HUES6 (cell line): ENCODE results near the gene DRD2.
A peak's percentile ranks its signal among the peaks of the same experiment; 100 is the strongest.

Source experiments
- H3K27ac ChIP-seq: 2 replicates; pipeline ENCODE4 v1.7.0; 2013; ENCODE audit warnings: low read depth, mild to moderate bottlenecking, low read length, inconsistent platforms
- H3K27me3 ChIP-seq: 2 replicates; pipeline ENCODE4 v1.6.1; 2013; ENCODE audit warnings: low read length; ENCODE audit not compliant: control insufficient read depth, insufficient read depth
- H3K36me3 ChIP-seq: 2 replicates; pipeline ENCODE4 v1.6.1; 2013; ENCODE audit warnings: low read length; ENCODE audit not compliant: control insufficient read depth, insufficient read depth
- H3K4me1 ChIP-seq: 2 replicates; pipeline ENCODE4 v1.6.1; 2013; ENCODE audit warnings: low read length; ENCODE audit not compliant: control insufficient read depth, insufficient read depth
- H3K4me3 ChIP-seq: 2 replicates; pipeline ENCODE4 v1.5.1; 2013; ENCODE audit warnings: low read depth, low read length
- H3K9ac ChIP-seq: one replicate; pipeline ENCODE4 v1.6.1; 2013; ENCODE audit warnings: mild to moderate bottlenecking, low read length
- H3K9me3 ChIP-seq: 2 replicates; pipeline ENCODE4 v1.6.1; 2013; ENCODE audit warnings: low read depth, low read length; ENCODE audit not compliant: control insufficient read depth, insufficient read depth

DRD2 gene

GRCh38 chr11:113387605-113388211, 87.5 kb downstream of the DRD2 start, which contains the start of gene ANKK1:
TSS of gene ANKK1 (plus strand) at chr11:113387779. CDS start at chr11:113387885, 106 bp downstream.
- Histone ChIP-seq H3K36me3 (no peaks in the 10 kb centered on the region), H3K9me3 (no peaks in the 10 kb centered on the region), H3K4me1 (peaks cover 30% of the 10 kb centered on the region), H3K9ac (peak within 1 kb of the TSS; percentile 61), H3K4me3 (peak within 1 kb of the TSS; percentile 57), H3K27ac (no peak within 1 kb of the TSS), H3K27me3 (peaks cover 16% of the 10 kb centered on the region)

- Histone ChIP-seq H3K9ac (no peak overlapping the region), H3K36me3 (no peaks in the 10 kb centered on the region), H3K4me3 (no peak overlapping the region)
These were observed 88.3 kb downstream of the DRD2 start for GRCh38 chr11:113386866-113387265.

GRCh38 chr11:113385749-113386148, 89.4 kb downstream of the DRD2 start:
- H3K9ac ChIP-seq = no peak overlapping the region
- H3K9me3 ChIP-seq = no peaks in the 10 kb centered on the region
- no peak overlapping the region for H3K4me3 ChIP-seq
- H3K27ac ChIP-seq = no peak overlapping the region
- H3K27me3 ChIP-seq = peaks cover 16% of the 10 kb centered on the region
- H3K4me1 ChIP-seq = peaks cover 30% of the 10 kb centered on the region
- no peaks in the 10 kb centered on the region for H3K36me3 ChIP-seq

More at GRCh38 chr11:113386866-113387265, 88.3 kb downstream of the DRD2 start:
- Histone ChIP-seq H3K27ac (no peak overlapping the region), H3K27me3 (peaks cover 16% of the 10 kb centered on the region), H3K9me3 (no peaks in the 10 kb centered on the region), H3K4me1 (peaks cover 30% of the 10 kb centered on the region)

GRCh38 chr11:113384551-113384950, 90.6 kb downstream of the DRD2 start:
- no peaks in the 10 kb centered on the region for H3K9me3 ChIP-seq
- no peaks in the 10 kb centered on the region for H3K36me3 ChIP-seq
- H3K27me3 ChIP-seq = peaks cover 16% of the 10 kb centered on the region
- no peak overlapping the region for H3K27ac ChIP-seq
- H3K9ac ChIP-seq = no peak overlapping the region
- peaks cover 26% of the 10 kb centered on the region for H3K4me1 ChIP-seq
- H3K4me3 ChIP-seq = no peak overlapping the region

GRCh38 chr11:113382121-113382520, 93.1 kb downstream of the DRD2 start:
- Histone ChIP-seq H3K27me3 (peaks cover 8% of the 10 kb centered on the region), H3K9me3 (no peaks in the 10 kb centered on the region)

GRCh38 chr11:113378692-113379091, 96.5 kb downstream of the DRD2 start:
- Histone ChIP-seq H3K27ac (no peak overlapping the region), H3K9ac (no peak overlapping the region), H3K9me3 (no peaks in the 10 kb centered on the region), H3K27me3 (no peaks in the 10 kb centered on the region), H3K36me3 (no peaks in the 10 kb centered on the region), H3K4me1 (peaks cover 16% of the 10 kb centered on the region), H3K4me3 (no peak overlapping the region)

More at GRCh38 chr11:113382121-113382520, 93.1 kb downstream of the DRD2 start:
- Histone ChIP-seq H3K4me1 (peaks cover 20% of the 10 kb centered on the region), H3K27ac (no peak overlapping the region), H3K4me3 (no peak overlapping the region), H3K9ac (no peak overlapping the region), H3K36me3 (no peaks in the 10 kb centered on the region)

GRCh38 chr11:113377681-113378412, 97.4 kb downstream of the DRD2 start:
- no peaks in the 10 kb centered on the region for H3K27me3 ChIP-seq
- no peak overlapping the region for H3K27ac ChIP-seq
- H3K4me3 ChIP-seq = no peak overlapping the region
- no peaks in the 10 kb centered on the region for H3K9me3 ChIP-seq
- no peak overlapping the region for H3K9ac ChIP-seq
- no peaks in the 10 kb centered on the region for H3K36me3 ChIP-seq
- H3K4me1 ChIP-seq = peaks cover 16% of the 10 kb centered on the region

GRCh38 chr11:113376156-113376555, 99.0 kb downstream of the DRD2 start:
- no peaks in the 10 kb centered on the region for H3K27me3 ChIP-seq
- no peaks in the 10 kb centered on the region for H3K36me3 ChIP-seq

GRCh38 chr11:113375402-113375801, 99.8 kb downstream of the DRD2 start:
- Histone ChIP-seq H3K4me3 (no peak overlapping the region), H3K4me1 (peaks cover 18% of the 10 kb centered on the region), H3K27me3 (no peaks in the 10 kb centered on the region), H3K36me3 (no peaks in the 10 kb centered on the region), H3K9me3 (no peaks in the 10 kb centered on the region), H3K27ac (no peak overlapping the region), H3K9ac (no peak overlapping the region)

More at GRCh38 chr11:113376156-113376555, 99.0 kb downstream of the DRD2 start:
- H3K4me1 ChIP-seq = peaks cover 16% of the 10 kb centered on the region
- H3K9me3 ChIP-seq = no peaks in the 10 kb centered on the region
- no peak overlapping the region for H3K4me3 ChIP-seq
- no peak overlapping the region for H3K27ac ChIP-seq
- H3K9ac ChIP-seq = no peak overlapping the region

GRCh38 chr11:113373981-113374560, 101.1 kb downstream of the DRD2 start:
- Histone ChIP-seq H3K9me3 (no peaks in the 10 kb centered on the region), H3K4me3 (no peak overlapping the region), H3K27me3 (no peaks in the 10 kb centered on the region), H3K9ac (no peak overlapping the region), H3K36me3 (no peaks in the 10 kb centered on the region), H3K4me1 (peaks cover 27% of the 10 kb centered on the region), H3K27ac (no peak overlapping the region)

- H3K27me3 ChIP-seq = no peaks in the 10 kb centered on the region
- H3K4me3 ChIP-seq = no peak overlapping the region
- no peak overlapping the region for H3K27ac ChIP-seq
- no peaks in the 10 kb centered on the region for H3K9me3 ChIP-seq
- peaks cover 26% of the 10 kb centered on the region for H3K4me1 ChIP-seq
- no peak overlapping the region for H3K9ac ChIP-seq
- H3K36me3 ChIP-seq = no peaks in the 10 kb centered on the region
These were observed 101.9 kb downstream of the DRD2 start for GRCh38 chr11:113373306-113373705.
